SK-N-SH (cell line): ENCODE results near the gene CYP26A1. TPM values are rescaled to one million over a fixed set of nuclear protein-coding genes. Genes with fewer than 3 reads are reported as not detected.

Experiments
- CTCF ChIA-PET: fragments of 300-600, 350-600 bp; formaldehyde crosslinking; extraction: SDS; loops from one replicate; lab custom pipeline; 2021; lab: Yijun Ruan, JAX
- POLR2A ChIA-PET: fragments of 350-600 bp; sonication (Branson Sonifier 250); formaldehyde crosslinking; extraction: SDS; loops from one replicate; lab custom pipeline; 2020; ENCODE audit warnings: antibody characterized with exemption, inconsistent platforms; lab: Yijun Ruan, JAX
- DNase-seq: peaks from one replicate; pipeline ENCODE4 v3.0.0; 2012
- H2AFZ ChIP-seq: fragments of 200-600 bp; sonication (generic); 2 replicates; pipeline ENCODE4 v1.8.1; 2016; ENCODE audit warnings: antibody characterized with exemption, mild to moderate bottlenecking, low read depth
- H3F3A ChIP-seq: fragments of 200-600 bp; sonication (generic); replicated peaks from 2 replicates; pipeline ENCODE3; 2016; ENCODE audit warnings: antibody characterized with exemption, mild to moderate bottlenecking; ENCODE audit not compliant: insufficient read depth
- H3K27ac ChIP-seq, 2 experiments: fragments of 200-500 bp in 1 of 2; fragments of 200-600 bp in 1 of 2; sonication (Bioruptor generic) in 1 of 2; sonication (generic), shearing (Covaris generic) in 1 of 2; 2 replicates each; pipeline versions ENCODE4 v1.5.1 to v1.6.1; 2014 to 2016; ENCODE audit warnings: low read depth in 2 of 2, inconsistent platforms in 1 of 2, low read length in 1 of 2, mild to moderate bottlenecking in 1 of 2, mixed read lengths in 1 of 2
- H3K27me3 ChIP-seq: fragments of 200-600 bp; sonication (generic), shearing (Covaris generic); 2 replicates; pipeline ENCODE4 v1.6.1; 2016; ENCODE audit warnings: mixed run types; ENCODE audit not compliant: insufficient read depth
- H3K36me3 ChIP-seq, 2 experiments: fragments of 200-500 bp in 1 of 2; fragments of 200-600 bp in 1 of 2; sonication (Bioruptor generic) in 1 of 2; sonication (generic) in 1 of 2; replicated peaks in 1 of 2; 2 replicates each; pipeline versions ENCODE3 to v1.5.1; 2014 to 2016; ENCODE audit warnings: low read length in 1 of 2, mild to moderate bottlenecking in 1 of 2; ENCODE audit not compliant: insufficient read depth in 2 of 2, control insufficient read depth in 1 of 2
- H3K4me1 ChIP-seq, 2 experiments: fragments of 200-500 bp in 1 of 2; fragments of 200-600 bp in 1 of 2; sonication (Bioruptor generic) in 1 of 2; sonication (generic), shearing (Covaris generic) in 1 of 2; 2 replicates each; pipeline versions ENCODE4 v1.5.1 to v1.6.1; 2014 to 2016; ENCODE audit warnings: low read depth in 1 of 2, low read length in 1 of 2, mixed run types in 1 of 2; ENCODE audit not compliant: insufficient read depth in 2 of 2, control insufficient read depth in 1 of 2
- H3K4me2 ChIP-seq: fragments of 200-600 bp; sonication (generic), shearing (Covaris generic); 2 replicates; pipeline ENCODE4 v1.6.1; 2017; ENCODE audit warnings: mixed run types
- H3K4me3 ChIP-seq, 2 experiments: fragments of 200-500 bp in 1 of 2; fragments of 200-600 bp in 1 of 2; sonication (Bioruptor generic) in 1 of 2; sonication (generic), shearing (Covaris generic) in 1 of 2; 2 replicates each; pipeline versions ENCODE4 v1.5.1 to v1.8.1; 2014 to 2016; ENCODE audit warnings: low read depth in 2 of 2, inconsistent platforms in 1 of 2, low read length in 1 of 2, mild to moderate bottlenecking in 1 of 2, mixed read lengths in 1 of 2, moderate library complexity in 1 of 2
- H3K79me2 ChIP-seq: fragments of 200-600 bp; sonication (generic); 2 replicates; pipeline ENCODE4 v1.8.1; 2017; ENCODE audit warnings: mild to moderate bottlenecking; ENCODE audit not compliant: insufficient read depth
- H3K9ac ChIP-seq: fragments of 200-600 bp; sonication (generic); 2 replicates; pipeline ENCODE4 v1.6.1; 2017; ENCODE audit warnings: mixed run types
- H3K9me2 ChIP-seq: fragments of 200-600 bp; sonication (generic); 2 replicates; pipeline ENCODE4 v1.6.1; 2017; ENCODE audit warnings: mixed run types
- H3K9me3 ChIP-seq: fragments of 200-600 bp; sonication (generic); 2 replicates; pipeline ENCODE4 v1.6.1; 2017; ENCODE audit warnings: mixed run types, mild to moderate bottlenecking, moderate library complexity
- H4K20me1 ChIP-seq: fragments of 200-600 bp; sonication (generic); 2 replicates; pipeline ENCODE4 v1.6.1; 2017; ENCODE audit warnings: mild to moderate bottlenecking, mixed run types; ENCODE audit not compliant: insufficient read depth
- CHD2 ChIP-seq: fragments of 150-350 bp; IDR thresholded peaks from 2 replicates; pipeline ENCODE4 v1.6.1; 2018; ENCODE audit warnings: low read length; ENCODE audit not compliant: partially characterized antibody
- ELF1 ChIP-seq: IDR thresholded peaks from 2 replicates; pipeline ENCODE4 v1.4.0; 2012
- EZH2phosphoT487 ChIP-seq: fragments of 200-600 bp; sonication (generic); IDR thresholded peaks from 2 replicates; pipeline ENCODE4 v1.6.1; 2017; ENCODE audit warnings: low read depth, mixed run types, mild to moderate bottlenecking, antibody characterized with exemption, moderate library complexity, borderline replicate concordance
- FOXM1 ChIP-seq: IDR thresholded peaks from 2 replicates; pipeline ENCODE4 v1.4.0; 2012; ENCODE audit warnings: low read depth, mild to moderate bottlenecking
- IRF3 ChIP-seq: fragments of 150-350 bp; IDR thresholded peaks from 2 replicates; pipeline ENCODE4 v1.6.1; 2016; ENCODE audit warnings: mild to moderate bottlenecking, low read depth, low read length
- MAX ChIP-seq: IDR thresholded peaks from 2 replicates; pipeline ENCODE4 v1.4.0; 2012; ENCODE audit warnings: low read depth
- NRF1 ChIP-seq: IDR thresholded peaks from 2 replicates; pipeline ENCODE4 v1.6.1; 2012; ENCODE audit warnings: low read depth, mild to moderate bottlenecking, low read length
- PBX3 ChIP-seq: IDR thresholded peaks from 2 replicates; pipeline ENCODE4; 2012
- RFX5 ChIP-seq: IDR thresholded peaks from 2 replicates; pipeline ENCODE4 v1.6.1; 2012; ENCODE audit warnings: mild to moderate bottlenecking, improper control_type of control experiment, low read length
- SIN3A ChIP-seq: IDR thresholded peaks from 2 replicates; pipeline ENCODE4 v1.6.1; 2012; ENCODE audit warnings: low read depth, mild to moderate bottlenecking, low read length, moderate library complexity, borderline replicate concordance
- SMC3 ChIP-seq: IDR thresholded peaks from 2 replicates; pipeline ENCODE4 v1.6.1; 2012; ENCODE audit warnings: low read depth, low read length, improper control_type of control experiment
- TEAD4 ChIP-seq: IDR thresholded peaks from 2 replicates; pipeline ENCODE4 v1.4.0; 2012; ENCODE audit warnings: mild to moderate bottlenecking, borderline replicate concordance; ENCODE audit not compliant: insufficient read depth
- USF1 ChIP-seq: IDR thresholded peaks from 2 replicates; pipeline ENCODE4 v1.4.0; 2012; ENCODE audit warnings: low read depth, borderline replicate concordance
- USF2 ChIP-seq: fragments of 150-350 bp; IDR thresholded peaks from 2 replicates; pipeline ENCODE4 v1.6.1; 2017; ENCODE audit warnings: antibody characterized with exemption, low read length, low read depth, borderline replicate concordance
- YY1 ChIP-seq: IDR thresholded peaks from 2 replicates; pipeline ENCODE4 v1.4.0; 2012; ENCODE audit warnings: low read depth, mild to moderate bottlenecking
- ZBTB33 ChIP-seq: IDR thresholded peaks from 2 replicates; pipeline ENCODE4 v1.4.0; 2012; ENCODE audit warnings: low read depth, borderline replicate concordance
- WGBS: methylation state at CpG from one replicate; pipeline ENCODE4 v1.1.6; 2017; ENCODE audit warnings: low lambda C conversion rate; 5-methylcytosine and 5-hydroxymethylcytosine counted together
- polyA plus RNA-seq, 3 experiments: library from polyadenylated mRNA; depleted of rRNA; stranded (reverse); fragments of >200 nt; gene quantifications; 2 replicates each; pipeline ENCODE4 v1.2.3, GENCODE V29; 2012

CYP26A1 gene
- polyA plus RNA-seq, 1 of the 3 experiments (the other 2 are of a cell fraction): not detected

- no peak overlapping the region for H3K4me2 ChIP-seq
- H3K9me3 ChIP-seq: no peaks in the 10 kb centered on the region
- H3K27me3 ChIP-seq: peaks cover 40% of the 10 kb centered on the region
- no peak overlapping the region for H2AFZ ChIP-seq
- H3F3A ChIP-seq: no peaks in the 10 kb centered on the region
- H3K9me2 ChIP-seq: no peaks in the 10 kb centered on the region
- H3K9ac ChIP-seq: no peak overlapping the region
- H3K27ac ChIP-seq: no peak overlapping the region
- WGBS: 82% methylated on average over 7 of the region's 12 CpGs
- no peaks in the 10 kb centered on the region for H3K79me2 ChIP-seq
- H3K4me1 ChIP-seq: peaks cover 0 to 11% of the 10 kb centered on the region in 2 experiments; a peak in 1 of 4 replicates
- ChIA-PET CTCF (interaction anchor here (1.1 to 8.4 kb wide), 8 partner anchors 13 to 417 kb away, joined by 3 to 69 read pairs (median 6); partner anchors contain the start of gene MYOF), POLR2A (no interaction called here)
- H3K36me3 ChIP-seq: no peaks in the 10 kb centered on the region
- H4K20me1 ChIP-seq: no peaks in the 10 kb centered on the region
- TF ChIP-seq SMC3 (no peak), FOXM1 (no peak), ELF1 (no peak), USF1 (no peak), SIN3A (no peak), NRF1 (no peak), CHD2 (no peak), EZH2phosphoT487 (no peak), ZBTB33 (no peak), RFX5 (no peak), TEAD4 (no peak)
- H3K4me3 ChIP-seq: no peak overlapping the region
- DNase-seq: peak; percentile 22
Measured at GRCh38 chr10:93064874-93065660, 8.6 kb upstream of the CYP26A1 start.

GRCh38 chr10:93065675-93066543, 7.8 kb upstream of the CYP26A1 start:
- Histone ChIP-seq H3F3A (no peaks in the 10 kb centered on the region), H3K27me3 (peaks cover 40% of the 10 kb centered on the region), H3K9me2 (no peaks in the 10 kb centered on the region), H3K79me2 (no peaks in the 10 kb centered on the region), H3K4me1 (peaks cover 0 to 11% of the 10 kb centered on the region in 2 experiments; a peak in 1 of 4 replicates), H3K9ac (no peak overlapping the region), H3K36me3 (no peaks in the 10 kb centered on the region), H3K9me3 (no peaks in the 10 kb centered on the region), H3K27ac (no peak overlapping the region), H2AFZ (no peak overlapping the region), H4K20me1 (no peaks in the 10 kb centered on the region), H3K4me2 (no peak overlapping the region; the same call in 1 of the 2 replicates), H3K4me3 (peak overlapping the region in 1 of 2 experiments; percentile 34; a peak in 3 of 4 replicates)
- CTCF ChIA-PET: interaction anchor here (0.6 to 8.4 kb wide), 10 partner anchors 12 to 439 kb away, joined by 3 to 69 read pairs (median 6); partner anchors contain the start of gene MYOF
- DNase-seq: peak; percentile 76
- 33% methylated on average over 20 of the region's 81 CpGs for WGBS
- POLR2A ChIA-PET: no interaction called here
- no peak for TF ChIP-seq YY1
- no peak for TF ChIP-seq SIN3A
- no peak for TF ChIP-seq RFX5
- no peak for TF ChIP-seq USF1
- no peak for TF ChIP-seq ELF1
- TF ChIP-seq TEAD4: no peak
- TF ChIP-seq USF2: no peak
- no peak for TF ChIP-seq PBX3
- TF ChIP-seq MAX: no peak
- TF ChIP-seq IRF3: no peak
